ENCODE results near the gene C16orf78.

DNA sequence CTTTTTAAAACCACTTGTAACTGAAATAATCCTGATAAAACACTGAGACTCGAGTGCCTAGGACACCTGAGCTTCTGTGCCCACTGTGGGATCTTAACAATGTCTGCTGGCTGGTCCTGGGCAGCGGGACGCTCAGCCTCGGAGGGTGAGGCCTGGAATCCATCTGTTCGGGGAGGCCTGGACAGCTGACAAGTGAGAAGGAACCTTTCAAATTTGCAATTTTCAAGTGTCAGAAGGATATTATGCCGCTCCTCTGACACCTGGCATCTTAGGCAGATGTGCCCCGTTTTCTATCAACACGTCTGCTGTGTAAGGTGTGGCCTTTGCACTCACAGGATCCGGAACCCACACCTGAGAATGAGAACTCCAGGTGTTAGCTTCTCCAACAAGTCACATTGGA is 33.1 kb upstream of the C16orf78 start:
- TF ChIP-seq CTCF (conservative IDR thresholded peaks at IDR 0.05) (no peak), EZH2 (IDR thresholded peaks at IDR 0.05; ENCODE audit: low read depth) (no peak)

Data from PC-9 (cell line).